A673 (cell line): Measurements from ENCODE around the gene FNDC11. TPM values are rescaled to one million over a fixed set of nuclear protein-coding genes. Genes with fewer than 3 reads are reported as not detected.

Experiments
- BruUV-seq: library from RNA; stranded (reverse); fragments of 400-500 nt; replicated peaks from 2 replicates; lab custom pipeline; 2021; lab: Mats Ljungman, UMichigan
- CTCF ChIA-PET: fragments of 300-600 bp; sonication (Branson Sonifier 250); formaldehyde crosslinking; loops from one replicate; lab custom pipeline; 2022; ENCODE audit warnings: antibody characterized with exemption; lab: Charles Lee
- POLR2A ChIA-PET: fragments of 300-600 bp; sonication (Branson Sonifier 250); formaldehyde crosslinking; loops from one replicate; lab custom pipeline; 2022; ENCODE audit warnings: antibody characterized with exemption; ENCODE audit not compliant: low non-redundant PET; lab: Charles Lee
- DNase-seq: peaks from one replicate; pipeline ENCODE4 v3.0.0-alpha.2; 2015; ENCODE audit warnings: low spot score
- H3K27ac ChIP-seq: fragments of 200-600 bp; sonication (generic); 2 replicates; pipeline ENCODE4 v1.5.1; 2016; ENCODE audit warnings: mixed run types, low read depth, mild to moderate bottlenecking, mixed read lengths, antibody characterized with exemption, low read length; ENCODE audit not compliant: poor library complexity, severe bottlenecking
- H3K27me3 ChIP-seq: fragments of 200-600 bp; sonication (generic); replicated peaks from 2 replicates; pipeline ENCODE4 v1.6.1; 2017; ENCODE audit warnings: mixed run types, low read depth, mild to moderate bottlenecking, mixed read lengths, antibody characterized with exemption, low read length; ENCODE audit not compliant: insufficient read depth, poor library complexity
- H3K36me3 ChIP-seq: fragments of 200-600 bp; sonication (generic); 2 replicates; pipeline ENCODE4 v1.6.1; 2016; ENCODE audit warnings: mixed run types, mild to moderate bottlenecking, mixed read lengths, antibody characterized with exemption, low read length; ENCODE audit not compliant: insufficient read depth, poor library complexity, severe bottlenecking
- H3K4me1 ChIP-seq: fragments of 200-600 bp; sonication (generic); 2 replicates; pipeline ENCODE4 v1.6.1; 2017; ENCODE audit warnings: mixed run types, mild to moderate bottlenecking, mixed read lengths, antibody characterized with exemption, low read length; ENCODE audit not compliant: insufficient read depth, poor library complexity, severe bottlenecking
- H3K4me3 ChIP-seq: fragments of 200-600 bp; sonication (generic); 2 replicates; pipeline ENCODE4 v1.5.1; 2016; ENCODE audit warnings: low read depth, mixed run types, mild to moderate bottlenecking, mixed read lengths, low read length; ENCODE audit not compliant: poor library complexity, severe bottlenecking
- H3K9me3 ChIP-seq: fragments of 200-600 bp; sonication (generic); 2 replicates; pipeline ENCODE4 v1.6.1; 2016; ENCODE audit warnings: mixed run types, low read depth, mild to moderate bottlenecking, mixed read lengths, antibody characterized with exemption, low read length; ENCODE audit not compliant: poor library complexity, severe bottlenecking
- EZH2 ChIP-seq: fragments of 200-600 bp; sonication (generic); IDR thresholded peaks from 2 replicates; pipeline ENCODE4 v1.6.1; 2017; ENCODE audit warnings: borderline replicate concordance, low read depth, mild to moderate bottlenecking, mixed read lengths, antibody characterized with exemption, low read length; ENCODE audit not compliant: poor library complexity, severe bottlenecking
- intact Hi-C: fragments of 100-400 bp; cut with micrococcal nuclease; formaldehyde crosslinking; loops from one replicate; pipeline ENCODE4 v1.10.0; 2022; ENCODE audit not compliant: unreplicated experiment
- total RNA-seq: library from RNA; stranded (reverse); gene quantifications from 2 replicates; pipeline ENCODE4 v1.2.3, GENCODE V29; 2021
- TF ChIP-seq, protein P1 (sequence below): fragments of 300-800, 200-600 bp; sonication (generic); conservative IDR thresholded peaks from 2 replicates; pipeline ENCODE4 v1.5.1; 2017; ENCODE audit warnings: low read depth, mild to moderate bottlenecking, antibody characterized with exemption, low read length, moderate library complexity, mixed read lengths

FNDC11 gene
- total RNA-seq, 1 experiment from 2014 or later = 0.21 TPM

- H3K27me3 ChIP-seq = peaks cover 5% of the 10 kb centered on the region
- CTCF ChIA-PET = no interaction called here
- H3K9me3 ChIP-seq = no peaks in the 10 kb centered on the region
- no peak for TF ChIP-seq EZH2
- TF ChIP-seq, protein P1, sequence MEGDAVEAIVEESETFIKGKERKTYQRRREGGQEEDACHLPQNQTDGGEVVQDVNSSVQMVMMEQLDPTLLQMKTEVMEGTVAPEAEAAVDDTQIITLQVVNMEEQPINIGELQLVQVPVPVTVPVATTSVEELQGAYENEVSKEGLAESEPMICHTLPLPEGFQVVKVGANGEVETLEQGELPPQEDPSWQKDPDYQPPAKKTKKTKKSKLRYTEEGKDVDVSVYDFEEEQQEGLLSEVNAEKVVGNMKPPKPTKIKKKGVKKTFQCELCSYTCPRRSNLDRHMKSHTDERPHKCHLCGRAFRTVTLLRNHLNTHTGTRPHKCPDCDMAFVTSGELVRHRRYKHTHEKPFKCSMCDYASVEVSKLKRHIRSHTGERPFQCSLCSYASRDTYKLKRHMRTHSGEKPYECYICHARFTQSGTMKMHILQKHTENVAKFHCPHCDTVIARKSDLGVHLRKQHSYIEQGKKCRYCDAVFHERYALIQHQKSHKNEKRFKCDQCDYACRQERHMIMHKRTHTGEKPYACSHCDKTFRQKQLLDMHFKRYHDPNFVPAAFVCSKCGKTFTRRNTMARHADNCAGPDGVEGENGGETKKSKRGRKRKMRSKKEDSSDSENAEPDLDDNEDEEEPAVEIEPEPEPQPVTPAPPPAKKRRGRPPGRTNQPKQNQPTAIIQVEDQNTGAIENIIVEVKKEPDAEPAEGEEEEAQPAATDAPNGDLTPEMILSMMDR = no peak
- H3K4me3 ChIP-seq = peak overlapping the region; percentile 70
- peak overlapping the region; percentile 57 for H3K27ac ChIP-seq
- POLR2A ChIA-PET = no interaction called here
- DNase-seq = peak; percentile 86
- no TSS peak for BruUV-seq
- no peaks in the 10 kb centered on the region for H3K36me3 ChIP-seq
- intact Hi-C loops = no loop called here
- peaks cover 14% of the 10 kb centered on the region for H3K4me1 ChIP-seq
These were observed 567 bp upstream of the FNDC11 start for GRCh38 chr20:63553251-63553932.

DNA sequence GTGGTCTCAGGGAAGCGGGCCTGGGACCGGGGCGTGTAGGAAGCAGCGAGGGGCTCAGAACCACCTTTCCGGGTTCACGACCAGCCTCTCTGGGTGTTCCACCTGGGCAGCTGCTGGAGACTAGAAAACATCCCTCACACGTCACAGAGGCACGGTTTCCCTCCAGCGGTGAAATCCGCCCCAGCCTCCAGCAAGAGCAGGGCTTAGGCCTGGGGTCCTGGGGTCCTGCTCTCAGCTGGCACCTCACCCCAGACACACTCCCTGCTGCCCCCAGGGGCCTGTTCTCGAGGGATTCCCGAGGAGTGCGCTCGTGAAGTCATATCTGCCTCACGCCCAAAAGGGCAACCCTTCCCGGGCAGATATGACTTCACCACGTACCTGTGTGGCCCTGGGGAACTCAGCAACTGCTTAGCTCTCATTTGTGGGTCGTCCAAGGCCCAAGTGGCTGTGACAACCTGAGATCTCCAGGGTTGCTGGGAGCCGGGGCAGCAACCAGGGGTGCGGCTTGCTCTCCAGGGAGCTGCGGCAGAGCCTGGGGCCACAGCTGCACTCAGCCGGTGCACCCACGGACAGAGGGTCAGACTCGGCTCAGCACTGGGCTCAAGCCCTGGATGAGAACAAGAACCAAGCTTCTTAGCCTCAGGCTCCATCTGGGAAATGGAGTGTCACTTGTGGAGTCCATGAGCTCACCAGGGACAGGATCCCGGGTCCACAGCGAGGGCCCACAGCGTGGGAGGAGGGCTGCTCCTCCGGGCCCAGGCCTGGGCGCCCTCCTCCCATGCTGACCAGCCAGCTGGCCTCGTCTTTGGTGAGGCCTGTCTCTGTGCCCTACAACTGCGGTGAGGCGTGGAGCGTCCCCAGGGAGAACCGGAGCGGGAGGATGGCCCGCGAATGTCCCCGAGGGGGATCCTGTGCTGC is 661 bp downstream of the FNDC11 start:
- Histone ChIP-seq H3K4me3 (peak overlapping the region; percentile 70), H3K27ac (no peak overlapping the region), H3K36me3 (no peaks in the 10 kb centered on the region), H3K4me1 (peaks cover 14% of the 10 kb centered on the region), H3K9me3 (no peaks in the 10 kb centered on the region), H3K27me3 (no peaks in the 10 kb centered on the region)
- CTCF ChIA-PET = interaction anchor here (0.5 to 0.6 kb wide), 2 partner anchors 419 to 516 kb away, joined by 3 to 6 read pairs; no protein-coding TSS in a partner anchor
- DNase-seq = no peak
- POLR2A ChIA-PET = no interaction called here
- intact Hi-C loops = no loop called here
- TF ChIP-seq, protein P1 = no peak
- no peak for TF ChIP-seq EZH2
- no TSS peak for BruUV-seq

DNA sequence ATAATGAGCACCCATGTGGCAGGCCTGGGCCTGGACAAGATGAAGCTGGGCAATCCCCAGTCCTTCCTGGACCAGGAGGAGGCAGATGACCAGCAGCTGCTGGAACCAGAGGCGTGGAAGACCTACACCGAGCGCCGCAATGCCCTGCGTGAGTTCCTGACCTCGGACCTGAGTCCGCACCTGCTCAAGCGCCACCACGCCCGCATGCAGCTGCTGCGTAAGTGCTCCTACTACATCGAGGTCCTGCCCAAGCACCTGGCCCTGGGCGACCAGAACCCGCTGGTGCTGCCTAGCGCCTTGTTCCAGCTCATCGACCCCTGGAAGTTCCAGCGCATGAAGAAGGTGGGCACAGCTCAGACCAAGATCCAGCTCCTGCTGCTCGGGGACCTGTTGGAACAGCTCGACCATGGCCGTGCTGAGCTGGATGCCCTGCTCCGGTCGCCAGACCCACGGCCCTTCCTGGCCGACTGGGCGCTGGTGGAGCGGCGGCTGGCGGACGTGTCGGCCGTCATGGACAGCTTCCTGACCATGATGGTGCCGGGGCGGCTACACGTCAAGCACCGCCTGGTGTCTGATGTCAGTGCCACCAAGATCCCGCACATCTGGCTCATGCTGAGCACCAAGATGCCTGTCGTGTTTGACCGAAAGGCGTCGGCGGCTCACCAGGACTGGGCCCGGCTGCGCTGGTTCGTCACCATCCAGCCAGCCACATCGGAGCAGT is 1.9 kb downstream of the FNDC11 start:
- H3K27me3 ChIP-seq = no peaks in the 10 kb centered on the region
- ChIA-PET CTCF (no interaction called here), POLR2A (no interaction called here)
- TF ChIP-seq EZH2 = no peak
- TF ChIP-seq, protein P1 = no peak
- no peaks in the 10 kb centered on the region for H3K9me3 ChIP-seq
- no peak for DNase-seq
- intact Hi-C loops = no loop called here
- no peak overlapping the region for H3K4me3 ChIP-seq
- peaks cover 14% of the 10 kb centered on the region for H3K4me1 ChIP-seq
- H3K36me3 ChIP-seq = no peaks in the 10 kb centered on the region
- H3K27ac ChIP-seq = no peak overlapping the region
- no TSS peak for BruUV-seq
